B cell (primary cell): Measurements from ENCODE around the gene MFSD8.

ENCODE experiments used
- EZH2 ChIP-seq: IDR thresholded peaks from 2 replicates; pipeline ENCODE4 v1.6.1; 2012; ENCODE audit warnings: borderline replicate concordance, low read depth, mild to moderate bottlenecking, moderate library complexity, low read length; ENCODE audit not compliant: insufficient read depth, poor library complexity, severe bottlenecking
- TF ChIP-seq, protein P1 (sequence below): fragments of 200-600 bp; IDR thresholded peaks from one replicate; pipeline ENCODE4 v1.8.0; 2022; ENCODE audit warnings: antibody characterized with exemption, mild to moderate bottlenecking

DNA sequence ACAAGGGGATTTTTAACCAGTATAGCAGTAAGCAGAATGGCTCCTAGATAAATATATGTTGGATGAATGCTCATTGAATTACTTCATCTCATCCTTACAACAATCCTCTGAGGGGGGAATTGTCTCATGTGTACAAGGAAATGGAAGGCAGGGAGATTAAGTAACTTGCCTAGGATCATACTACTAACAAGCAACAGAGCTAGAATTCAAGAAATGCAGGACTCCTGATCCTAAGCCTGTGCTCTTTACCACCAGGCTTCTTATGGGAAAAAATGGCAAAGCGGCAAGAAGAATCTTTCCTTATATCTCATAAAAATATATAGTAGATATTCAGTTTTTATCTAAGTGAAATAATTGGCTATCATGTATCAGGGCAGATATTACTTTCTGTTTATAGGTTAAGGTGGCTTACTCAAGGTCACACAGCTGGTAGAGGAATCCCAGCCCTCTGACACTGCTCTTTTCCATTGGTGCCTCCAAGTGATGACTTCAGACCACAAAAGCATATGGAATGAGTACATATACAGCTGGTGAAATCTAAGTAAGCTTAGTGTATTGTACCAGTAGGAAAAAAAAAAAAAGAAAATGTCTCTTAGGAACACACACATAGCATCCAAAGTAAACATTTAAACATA, 2.3 kb upstream of the MFSD8 start:
- TF ChIP-seq, protein P1, sequence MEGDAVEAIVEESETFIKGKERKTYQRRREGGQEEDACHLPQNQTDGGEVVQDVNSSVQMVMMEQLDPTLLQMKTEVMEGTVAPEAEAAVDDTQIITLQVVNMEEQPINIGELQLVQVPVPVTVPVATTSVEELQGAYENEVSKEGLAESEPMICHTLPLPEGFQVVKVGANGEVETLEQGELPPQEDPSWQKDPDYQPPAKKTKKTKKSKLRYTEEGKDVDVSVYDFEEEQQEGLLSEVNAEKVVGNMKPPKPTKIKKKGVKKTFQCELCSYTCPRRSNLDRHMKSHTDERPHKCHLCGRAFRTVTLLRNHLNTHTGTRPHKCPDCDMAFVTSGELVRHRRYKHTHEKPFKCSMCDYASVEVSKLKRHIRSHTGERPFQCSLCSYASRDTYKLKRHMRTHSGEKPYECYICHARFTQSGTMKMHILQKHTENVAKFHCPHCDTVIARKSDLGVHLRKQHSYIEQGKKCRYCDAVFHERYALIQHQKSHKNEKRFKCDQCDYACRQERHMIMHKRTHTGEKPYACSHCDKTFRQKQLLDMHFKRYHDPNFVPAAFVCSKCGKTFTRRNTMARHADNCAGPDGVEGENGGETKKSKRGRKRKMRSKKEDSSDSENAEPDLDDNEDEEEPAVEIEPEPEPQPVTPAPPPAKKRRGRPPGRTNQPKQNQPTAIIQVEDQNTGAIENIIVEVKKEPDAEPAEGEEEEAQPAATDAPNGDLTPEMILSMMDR = no peak
- TF ChIP-seq EZH2 = no peak
